SH-SY5Y (cell line): ENCODE measurements around the gene TFEB.

Source experiments
- GATA2 ChIP-seq: IDR thresholded peaks from 2 replicates; pipeline ENCODE4 v1.6.1; 2011; ENCODE audit warnings: mild to moderate bottlenecking, low read depth, low read length
- GATA3 ChIP-seq: IDR thresholded peaks from 2 replicates; pipeline ENCODE4 v1.6.1; 2011; ENCODE audit warnings: low read depth, mild to moderate bottlenecking, low read length, moderate library complexity

DNA sequence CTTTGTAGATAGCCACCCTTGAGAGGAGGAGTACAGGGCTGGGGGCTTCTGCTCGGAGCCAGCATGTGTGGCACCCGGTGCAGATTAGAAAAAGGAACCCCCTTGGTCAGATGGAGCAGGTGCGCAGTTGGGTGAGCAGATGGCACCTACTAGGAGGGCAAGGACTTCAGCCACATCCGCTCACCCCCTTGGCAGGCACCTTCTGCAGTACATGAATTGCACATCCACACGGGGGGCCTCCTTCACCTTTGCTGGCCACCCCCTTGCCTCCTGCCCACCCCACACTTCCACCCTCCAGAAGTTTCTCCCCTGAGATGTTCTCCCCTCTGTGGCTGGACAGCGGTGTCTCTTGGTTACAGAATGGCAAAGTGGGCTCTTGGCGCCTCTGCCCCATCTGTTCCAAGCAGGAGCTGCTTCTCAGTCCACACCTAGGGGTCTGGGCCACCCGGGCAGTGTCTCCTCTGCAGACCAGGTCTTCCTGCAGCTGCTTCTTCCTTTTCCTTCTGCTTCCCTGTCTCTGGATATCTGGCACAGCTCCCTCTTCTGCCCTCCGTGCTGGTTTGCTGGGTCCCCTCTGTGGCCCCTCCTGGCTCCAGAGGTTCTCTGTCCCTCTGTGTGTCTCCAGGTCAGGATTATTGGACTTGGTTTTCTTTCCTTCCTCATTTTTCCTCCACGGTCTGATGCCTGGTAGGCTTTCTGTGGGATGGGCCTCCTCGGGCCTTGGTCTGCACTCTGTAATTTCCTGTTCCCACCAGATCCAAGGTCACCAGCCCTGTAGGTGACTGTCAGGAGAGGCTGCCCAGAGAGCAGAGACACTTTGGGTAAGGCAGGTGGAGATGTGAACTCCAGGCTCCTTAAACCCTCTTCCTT, 93.1 kb downstream of the TFEB start:
- no peak for TF ChIP-seq GATA3
- TF ChIP-seq GATA2: no peak
